CD14-positive monocyte (primary cell): Measurements from ENCODE around the gene NEK10. TPM values are rescaled to one million over a fixed set of nuclear protein-coding genes. Genes with fewer than 3 reads are reported as not detected.
A peak's percentile ranks its signal among the peaks of the same experiment; 100 is the strongest.

Source experiments
- DNase-seq, 3 donors: peaks; one replicate each; pipeline ENCODE4 v3.0.0-alpha.2; 2011 to 2022
- H2AFZ ChIP-seq: 2 replicates; pipeline ENCODE4 v1.6.0; 2012; ENCODE audit warnings: mild to moderate bottlenecking, low read depth, low read length, inconsistent platforms; ENCODE audit not compliant: insufficient read depth, poor library complexity, severe bottlenecking
- H3K27ac ChIP-seq, 2 donors: 1 replicate in 1 of 2; 2 replicates in 1 of 2; pipeline ENCODE4 v1.5.1; 2012 to 2013; ENCODE audit warnings: low read length in 2 of 2, control low read depth in 1 of 2, inconsistent platforms in 1 of 2, low read depth in 1 of 2, mild to moderate bottlenecking in 1 of 2
- H3K27me3 ChIP-seq, 2 donors: one replicate each; pipeline versions ENCODE4 v1.6.0 to v1.6.1; 2011 to 2013; ENCODE audit warnings: low read length in 2 of 2; ENCODE audit not compliant: control insufficient read depth in 2 of 2, insufficient read depth in 2 of 2
- H3K36me3 ChIP-seq, 2 donors: replicated peaks in 1 of 2; 1 replicate in 1 of 2; 2 replicates in 1 of 2; pipeline versions ENCODE4 v1.5.1 to v1.6.1; 2012 to 2013; ENCODE audit warnings: low read length in 2 of 2, control low read depth in 1 of 2, inconsistent platforms in 1 of 2, mild to moderate bottlenecking in 1 of 2; ENCODE audit not compliant: insufficient read depth in 2 of 2, control insufficient read depth in 1 of 2
- H3K4me1 ChIP-seq, 2 donors: 1 replicate in 1 of 2; 2 replicates in 1 of 2; pipeline versions ENCODE4 v1.5.1 to v1.6.1; 2012 to 2013; ENCODE audit warnings: low read length in 2 of 2, control low read depth in 1 of 2, inconsistent platforms in 1 of 2, mild to moderate bottlenecking in 1 of 2, moderate library complexity in 1 of 2; ENCODE audit not compliant: insufficient read depth in 2 of 2, control insufficient read depth in 1 of 2
- H3K4me2 ChIP-seq: replicated peaks from 2 replicates; pipeline ENCODE3; 2012; ENCODE audit warnings: low read length, moderate library complexity, mild to moderate bottlenecking; ENCODE audit not compliant: poor library complexity, severe bottlenecking; ENCODE audit errors: extremely low read depth
- H3K4me3 ChIP-seq, 3 experiments: fragments of 200-600 bp in 1 of 3; sonication (generic) in 1 of 3; replicated peaks in 1 of 3; 1 replicate in 2 of 3; 2 replicates in 1 of 3; pipeline ENCODE4 v1.5.1; 2011 to 2013; ENCODE audit warnings: low read length in 3 of 3, mild to moderate bottlenecking in 3 of 3, control low read depth in 2 of 3, low read depth in 2 of 3, inconsistent platforms in 1 of 3, moderate library complexity in 1 of 3
- H3K79me2 ChIP-seq: 2 replicates; pipeline ENCODE4 v1.6.0; 2012; ENCODE audit warnings: mild to moderate bottlenecking, control low read depth, inconsistent platforms, low read length, moderate library complexity; ENCODE audit not compliant: insufficient read depth
- H3K9ac ChIP-seq: 2 replicates; pipeline ENCODE4 v1.6.0; 2017; ENCODE audit warnings: low read length, mild to moderate bottlenecking; ENCODE audit not compliant: insufficient read depth, poor library complexity, severe bottlenecking
- H3K9me3 ChIP-seq, 2 donors: replicated peaks in 1 of 2; 1 replicate in 1 of 2; 2 replicates in 1 of 2; pipeline versions ENCODE4 v1.5.1 to v1.6.1; 2012 to 2013; ENCODE audit warnings: low read length in 2 of 2, control low read depth in 1 of 2; ENCODE audit not compliant: control insufficient read depth in 1 of 2, insufficient read depth in 1 of 2
- H4K20me1 ChIP-seq: 2 replicates; pipeline ENCODE4 v1.6.0; 2012; ENCODE audit warnings: mild to moderate bottlenecking, low read length, control low read depth, moderate library complexity; ENCODE audit not compliant: insufficient read depth
- H3K27ac Mint-ChIP-seq, 7 donors: one replicate each; pipeline ENCODE4 v1.8.0; 2020; ENCODE audit warnings: mild to moderate bottlenecking in 7 of 7, mixed read lengths in 7 of 7, moderate library complexity in 6 of 7, inconsistent platforms in 2 of 7
- H3K27me3 Mint-ChIP-seq, 3 donors: one replicate each; pipeline ENCODE4 v1.8.0; 2021 to 2022; ENCODE audit warnings: low read depth in 3 of 3, mild to moderate bottlenecking in 3 of 3, mixed read lengths in 3 of 3, moderate library complexity in 3 of 3, inconsistent platforms in 1 of 3
- H3K36me3 Mint-ChIP-seq, 2 donors: one replicate each; pipeline ENCODE4 v1.8.0; 2020; ENCODE audit warnings: mixed read lengths in 2 of 2, inconsistent platforms in 1 of 2, mild to moderate bottlenecking in 1 of 2
- H3K4me1 Mint-ChIP-seq: one replicate; pipeline ENCODE4 v1.8.0; 2020; ENCODE audit warnings: mild to moderate bottlenecking, mixed read lengths
- H3K4me3 Mint-ChIP-seq, 2 donors: one replicate each; pipeline ENCODE4 v1.8.0; 2020; ENCODE audit warnings: mild to moderate bottlenecking in 2 of 2, mixed read lengths in 2 of 2, moderate library complexity in 1 of 2
- H3K9me3 Mint-ChIP-seq, 7 donors: one replicate each; pipeline ENCODE4 v1.8.0; 2020 to 2022; ENCODE audit warnings: mixed read lengths in 7 of 7, mild to moderate bottlenecking in 6 of 7, moderate library complexity in 6 of 7, inconsistent platforms in 2 of 7
- CTCF ChIP-seq: fragments of 200-600 bp; IDR thresholded peaks from one replicate; pipeline ENCODE4 v1.8.0; 2022; ENCODE audit warnings: antibody characterized with exemption, mild to moderate bottlenecking
- WGBS: methylation state at CpG from one replicate; pipeline ENCODE4 v1.1.5; 2013; ENCODE audit warnings: missing lambda C conversion rate; ENCODE audit not compliant: insufficient coverage; 5-methylcytosine and 5-hydroxymethylcytosine counted together
- intact Hi-C, 2 donors: fragments of 100-400 bp; cut with micrococcal nuclease; formaldehyde crosslinking; loops; one replicate each; pipeline versions ENCODE4 v1.15.0 to v1.15.1; 2023
- polyA plus RNA-seq, 3 donors: library from polyadenylated mRNA; depleted of rRNA in 1 of 3; unstranded in 2 of 3; stranded (reverse) in 1 of 3; fragments of 300-500 nt in 2 of 3; fragments of >200 nt in 1 of 3; fragmentation: Illumina TruSeq in 2 of 3; gene quantifications; 1 replicate in 2 of 3; 2 replicates in 1 of 3; pipeline ENCODE4 v1.2.3, GENCODE V29; 2012 to 2021

Gene NEK10
- polyA plus RNA-seq, 3 donors, result not detected

DNA sequence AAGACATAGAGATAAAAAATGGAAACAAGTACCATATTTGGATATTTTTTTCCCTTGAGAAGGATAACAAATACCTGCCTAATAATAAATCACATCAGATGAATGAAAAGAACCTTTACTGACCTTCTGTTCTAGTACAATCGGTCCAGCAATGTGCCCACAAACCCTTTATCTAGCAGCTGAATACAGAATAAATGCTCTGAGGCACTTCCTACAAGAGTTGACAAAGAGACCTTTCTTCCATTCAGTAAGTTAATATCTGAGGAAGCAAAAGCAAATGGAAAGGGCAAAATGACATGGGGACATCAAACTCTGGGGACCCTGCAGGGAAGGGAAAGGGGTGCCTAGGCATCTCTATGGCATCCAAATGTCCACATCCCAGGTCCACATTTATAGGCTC is 115.8 kb downstream of the NEK10 start:
- no peaks in the 10 kb centered on the region for H4K20me1 ChIP-seq
- intact Hi-C loops, result no loop called here
- H3K4me2 ChIP-seq, result no peak overlapping the region
- TF ChIP-seq CTCF, result no peak
- H3K36me3 ChIP-seq, result no peaks in the 10 kb centered on the region
- Mint-ChIP-seq H3K36me3 (no peaks in the 10 kb centered on the region), H3K4me3 (no peak overlapping the region), H3K27me3 (peaks cover 0 to 3% (median 1%) of the 10 kb centered on the region in 3 donors), H3K27ac (no peak overlapping the region), H3K9me3 (peaks cover 0 to 7% (median 2%) of the 10 kb centered on the region in 7 donors), H3K4me1 (no peaks in the 10 kb centered on the region)
- DNase-seq, result no peak
- no peak overlapping the region for H3K9ac ChIP-seq
- H3K79me2 ChIP-seq, result no peaks in the 10 kb centered on the region
- no CpG with 5 or more reads among the region's 1 CpG for WGBS
- H2AFZ ChIP-seq, result no peak overlapping the region
- H3K9me3 ChIP-seq, result no peaks in the 10 kb centered on the region
- no peak overlapping the region for H3K4me3 ChIP-seq
- H3K27me3 ChIP-seq, result no peaks in the 10 kb centered on the region
- H3K4me1 ChIP-seq, result no peaks in the 10 kb centered on the region
- H3K27ac ChIP-seq, result no peak overlapping the region

GRCh38 chr3:27252646-27253045 is 116.5 kb downstream of the NEK10 start:
- H3K36me3 ChIP-seq, result no peaks in the 10 kb centered on the region
- H3K27ac ChIP-seq, result no peak overlapping the region
- H3K4me1 ChIP-seq, result no peaks in the 10 kb centered on the region
- peaks cover 0 to 7% (median 2%) of the 10 kb centered on the region in 7 donors for H3K9me3 Mint-ChIP-seq
- intact Hi-C loops, result no loop called here
- H3K27ac Mint-ChIP-seq, result peak overlapping the region in 1 of 7 donors; percentile 32
- TF ChIP-seq CTCF, result no peak
- H3K27me3 Mint-ChIP-seq, result peaks cover 0 to 3% (median under 1%) of the 10 kb centered on the region in 3 donors
- no peak overlapping the region for H3K4me2 ChIP-seq
- H4K20me1 ChIP-seq, result no peaks in the 10 kb centered on the region
- H3K4me3 ChIP-seq, result no peak overlapping the region
- H3K4me3 Mint-ChIP-seq, result no peak overlapping the region
- no peaks in the 10 kb centered on the region for H3K9me3 ChIP-seq
- no peak overlapping the region for H3K9ac ChIP-seq
- H2AFZ ChIP-seq, result no peak overlapping the region
- no peaks in the 10 kb centered on the region for H3K36me3 Mint-ChIP-seq
- no peak for DNase-seq
- no peaks in the 10 kb centered on the region for H3K27me3 ChIP-seq
- H3K4me1 Mint-ChIP-seq, result no peaks in the 10 kb centered on the region
- no peaks in the 10 kb centered on the region for H3K79me2 ChIP-seq
